ENCODE measurements around the gene LRSAM1.

The LRSAM1 gene

GRCh38 chr9:127438394-127438793, 12.9 kb upstream of the LRSAM1 start:
- TF ChIP-seq, protein P1, sequence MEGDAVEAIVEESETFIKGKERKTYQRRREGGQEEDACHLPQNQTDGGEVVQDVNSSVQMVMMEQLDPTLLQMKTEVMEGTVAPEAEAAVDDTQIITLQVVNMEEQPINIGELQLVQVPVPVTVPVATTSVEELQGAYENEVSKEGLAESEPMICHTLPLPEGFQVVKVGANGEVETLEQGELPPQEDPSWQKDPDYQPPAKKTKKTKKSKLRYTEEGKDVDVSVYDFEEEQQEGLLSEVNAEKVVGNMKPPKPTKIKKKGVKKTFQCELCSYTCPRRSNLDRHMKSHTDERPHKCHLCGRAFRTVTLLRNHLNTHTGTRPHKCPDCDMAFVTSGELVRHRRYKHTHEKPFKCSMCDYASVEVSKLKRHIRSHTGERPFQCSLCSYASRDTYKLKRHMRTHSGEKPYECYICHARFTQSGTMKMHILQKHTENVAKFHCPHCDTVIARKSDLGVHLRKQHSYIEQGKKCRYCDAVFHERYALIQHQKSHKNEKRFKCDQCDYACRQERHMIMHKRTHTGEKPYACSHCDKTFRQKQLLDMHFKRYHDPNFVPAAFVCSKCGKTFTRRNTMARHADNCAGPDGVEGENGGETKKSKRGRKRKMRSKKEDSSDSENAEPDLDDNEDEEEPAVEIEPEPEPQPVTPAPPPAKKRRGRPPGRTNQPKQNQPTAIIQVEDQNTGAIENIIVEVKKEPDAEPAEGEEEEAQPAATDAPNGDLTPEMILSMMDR (IDR thresholded peaks at IDR 0.05; ENCODE audit: control insufficient read depth, insufficient read depth, low read depth, low read length, missing control alignments), result no peak
- no peak overlapping the region for H3K4me3 ChIP-seq (ENCODE audit: control insufficient read depth, low read depth, low read length)
- DNase-seq (ENCODE audit: low read depth), result no peak

- TF ChIP-seq, protein P1 (IDR thresholded peaks at IDR 0.05; ENCODE audit: control insufficient read depth, insufficient read depth, low read depth, low read length, missing control alignments), result no peak
- H3K4me3 ChIP-seq (ENCODE audit: control insufficient read depth, low read depth, low read length), result no peak overlapping the region
- no peak for DNase-seq (ENCODE audit: low read depth)
Observed at GRCh38 chr9:127444283-127444920, 6.9 kb upstream of the LRSAM1 start.

GRCh38 chr9:127444921-127445850, 6.1 kb upstream of the LRSAM1 start:
- TF ChIP-seq, protein P1 (IDR thresholded peaks at IDR 0.05; ENCODE audit: control insufficient read depth, insufficient read depth, low read depth, low read length, missing control alignments), result no peak
- DNase-seq (ENCODE audit: low read depth), result no peak
- H3K4me3 ChIP-seq (ENCODE audit: control insufficient read depth, low read depth, low read length), result no peak overlapping the region

GRCh38 chr9:127445851-127446712, 5.2 kb upstream of the LRSAM1 start:
- DNase-seq (ENCODE audit: low read depth), result no peak
- H3K4me3 ChIP-seq (ENCODE audit: control insufficient read depth, low read depth, low read length), result no peak overlapping the region
- TF ChIP-seq, protein P1 (IDR thresholded peaks at IDR 0.05; ENCODE audit: control insufficient read depth, insufficient read depth, low read depth, low read length, missing control alignments), result no peak

DNA sequence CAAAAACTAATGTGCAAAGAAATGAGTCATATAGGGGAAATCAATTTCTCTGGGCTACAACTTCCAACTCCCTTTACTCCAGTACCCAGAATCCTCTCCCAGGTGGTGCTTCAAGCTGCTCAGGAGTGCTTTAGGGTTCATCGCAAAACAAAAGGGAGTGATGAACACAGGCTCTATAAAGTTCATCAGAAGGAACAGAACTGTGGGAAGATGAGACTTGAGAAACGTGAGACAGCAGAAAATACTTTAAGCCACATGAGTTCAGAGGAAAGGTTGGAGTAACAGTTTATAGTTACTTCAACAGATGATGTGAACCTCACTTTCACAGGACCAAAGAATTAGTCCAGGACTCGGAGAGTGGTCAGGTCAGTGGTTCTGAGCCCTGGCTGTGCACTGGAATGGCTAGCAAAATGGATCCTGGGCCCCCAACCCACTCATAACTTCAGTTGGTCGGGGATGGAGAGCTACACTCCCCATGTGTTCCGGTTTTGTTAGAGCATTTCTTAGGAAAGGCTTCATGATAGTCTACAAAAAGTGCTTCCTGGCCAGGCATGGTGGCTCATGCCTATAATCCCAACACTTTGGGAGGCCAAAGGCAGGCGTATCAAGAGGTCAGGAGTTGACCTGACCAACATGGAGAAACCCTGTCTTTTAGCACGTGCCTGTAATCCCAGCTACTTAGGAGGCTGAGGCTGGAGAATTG, 4.4 kb upstream of the LRSAM1 start:
- TF ChIP-seq, protein P1 (IDR thresholded peaks at IDR 0.05; ENCODE audit: control insufficient read depth, insufficient read depth, low read depth, low read length, missing control alignments), result no peak
- no peak overlapping the region for H3K4me3 ChIP-seq (ENCODE audit: control insufficient read depth, low read depth, low read length)
- DNase-seq (ENCODE audit: low read depth), result no peak
